Osteocyte (in vitro differentiated cells): ENCODE results near the gene BRD7. TPM values are rescaled to one million over a fixed set of nuclear protein-coding genes. Genes with fewer than 3 reads are reported as not detected.

Experiments
- DNase-seq: peaks from one replicate; pipeline ENCODE4 v3.0.0; 2021; ENCODE audit warnings: mixed read lengths; ENCODE audit not compliant: unreplicated experiment; ENCODE audit errors: extremely low spot score
- H3K27ac Mint-ChIP-seq: one replicate; pipeline ENCODE4 v1.8.0; 2021; ENCODE audit warnings: mild to moderate bottlenecking, mixed read lengths; ENCODE audit not compliant: unreplicated experiment
- H3K27me3 Mint-ChIP-seq: one replicate; pipeline ENCODE4 v1.8.0; 2021; ENCODE audit warnings: mixed read lengths; ENCODE audit not compliant: unreplicated experiment
- H3K36me3 Mint-ChIP-seq: one replicate; pipeline ENCODE4 v1.8.0; 2021; ENCODE audit warnings: mixed read lengths; ENCODE audit not compliant: unreplicated experiment
- H3K4me1 Mint-ChIP-seq: one replicate; pipeline ENCODE4 v1.8.0; 2021; ENCODE audit warnings: mixed read lengths; ENCODE audit not compliant: unreplicated experiment
- H3K4me3 Mint-ChIP-seq: one replicate; pipeline ENCODE4 v1.8.0; 2021; ENCODE audit warnings: mild to moderate bottlenecking, moderate library complexity, mixed read lengths; ENCODE audit not compliant: unreplicated experiment
- H3K9me3 Mint-ChIP-seq: one replicate; pipeline ENCODE4 v1.8.0; 2021; ENCODE audit warnings: mixed read lengths; ENCODE audit not compliant: unreplicated experiment
- CTCF ChIP-seq: fragments of 200-600 bp; sonication (generic); IDR thresholded peaks from 2 replicates; pipeline ENCODE4 v1.5.0; 2021; ENCODE audit warnings: antibody characterized with exemption, mild to moderate bottlenecking, moderate library complexity
- total RNA-seq: library from RNA; stranded (reverse); gene quantifications from 2 replicates; pipeline ENCODE4 v1.2.1, GENCODE V29; 2021

The BRD7 gene
- total RNA-seq, 1 donor from 2014 or later, result 72.3 TPM

DNA sequence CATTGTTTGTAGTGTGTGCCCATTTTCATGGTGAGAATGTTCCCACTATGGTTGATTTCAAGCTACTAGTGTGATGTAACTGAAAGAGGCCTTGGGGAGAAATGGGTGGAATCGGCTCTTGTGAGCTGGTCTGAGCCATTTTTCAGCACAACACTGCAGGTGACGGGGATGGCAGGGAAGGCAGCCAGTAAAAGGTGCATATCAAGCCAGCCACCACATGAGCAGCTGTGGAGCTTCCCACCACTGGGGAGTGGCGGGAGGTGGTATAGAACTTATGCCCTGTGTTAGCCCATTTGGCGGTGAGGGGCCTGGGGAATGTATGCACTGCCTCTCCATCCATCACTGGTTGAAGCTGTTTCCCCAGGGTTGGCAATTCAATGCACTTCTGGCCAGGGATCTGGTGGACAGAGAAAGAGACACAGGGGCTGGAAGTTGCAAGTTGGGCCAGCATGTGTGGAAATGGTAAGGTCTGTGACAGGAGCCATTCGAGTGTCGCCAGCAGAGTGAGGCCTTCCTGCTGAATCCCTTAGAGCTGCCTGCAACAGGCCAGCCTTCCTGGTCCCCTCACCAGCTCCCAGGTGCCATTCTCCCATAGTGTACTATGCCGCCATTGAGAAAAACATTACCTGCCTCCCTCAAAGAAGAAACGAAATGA is 31.7 kb upstream of the BRD7 start:
- H3K27me3 Mint-ChIP-seq, result peaks cover 4% of the 10 kb centered on the region
- H3K36me3 Mint-ChIP-seq, result no peaks in the 10 kb centered on the region
- DNase-seq, result peak; percentile 69
- H3K27ac Mint-ChIP-seq, result no peak overlapping the region
- no peaks in the 10 kb centered on the region for H3K4me1 Mint-ChIP-seq
- no peak overlapping the region for H3K4me3 Mint-ChIP-seq
- no peaks in the 10 kb centered on the region for H3K9me3 Mint-ChIP-seq
- TF ChIP-seq CTCF, result no peak

DNA sequence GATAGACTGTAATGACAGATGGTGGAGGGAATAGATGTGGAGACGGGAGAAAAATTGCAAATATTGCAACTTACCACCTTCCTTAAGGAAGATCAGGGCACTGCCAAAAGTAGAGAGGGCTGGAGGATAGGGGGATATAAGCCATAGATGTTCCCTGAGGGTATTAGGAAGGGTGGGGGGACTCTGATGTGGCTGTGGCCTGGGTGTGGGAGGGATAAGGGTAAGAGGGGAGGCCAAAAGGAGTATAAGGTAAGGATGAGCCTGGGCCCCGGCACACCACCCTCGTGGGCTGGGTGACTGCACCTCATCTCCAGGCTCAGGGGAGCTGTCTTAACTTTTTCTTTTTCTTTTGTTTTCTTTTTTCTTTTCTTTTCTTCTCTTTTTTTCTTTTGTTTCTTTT is 30.6 kb upstream of the BRD7 start:
- no peak overlapping the region for H3K27ac Mint-ChIP-seq
- no peak for TF ChIP-seq CTCF
- H3K4me1 Mint-ChIP-seq, result no peaks in the 10 kb centered on the region
- H3K4me3 Mint-ChIP-seq, result no peak overlapping the region
- no peaks in the 10 kb centered on the region for H3K36me3 Mint-ChIP-seq
- peaks cover 4% of the 10 kb centered on the region for H3K27me3 Mint-ChIP-seq
- no peaks in the 10 kb centered on the region for H3K9me3 Mint-ChIP-seq
- DNase-seq, result peak; percentile 54

DNA sequence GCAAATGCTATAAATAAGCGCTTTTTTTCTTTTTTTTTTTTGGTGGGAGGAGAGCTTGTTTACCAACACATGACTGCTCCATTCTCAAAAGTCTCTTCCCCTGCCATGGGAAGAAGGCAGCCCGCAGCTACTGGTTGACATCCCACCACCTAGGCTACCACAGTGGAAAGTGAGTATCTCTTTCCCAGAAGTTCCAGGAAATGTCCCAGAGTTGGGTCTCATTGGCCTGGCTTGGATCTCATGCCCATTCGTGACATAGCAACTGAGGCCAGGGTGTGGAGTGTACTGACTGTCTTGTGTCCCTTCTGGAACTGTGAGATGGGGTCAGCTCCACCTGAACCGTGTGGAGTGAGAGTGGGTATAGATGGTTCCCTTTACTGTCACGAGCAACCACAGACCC is 29.5 kb upstream of the BRD7 start:
- Mint-ChIP-seq H3K4me1 (no peaks in the 10 kb centered on the region), H3K27me3 (peaks cover 4% of the 10 kb centered on the region), H3K4me3 (no peak overlapping the region), H3K27ac (no peak overlapping the region), H3K9me3 (no peaks in the 10 kb centered on the region), H3K36me3 (no peaks in the 10 kb centered on the region)
- DNase-seq, result peak; percentile 56
- no peak for TF ChIP-seq CTCF

DNA sequence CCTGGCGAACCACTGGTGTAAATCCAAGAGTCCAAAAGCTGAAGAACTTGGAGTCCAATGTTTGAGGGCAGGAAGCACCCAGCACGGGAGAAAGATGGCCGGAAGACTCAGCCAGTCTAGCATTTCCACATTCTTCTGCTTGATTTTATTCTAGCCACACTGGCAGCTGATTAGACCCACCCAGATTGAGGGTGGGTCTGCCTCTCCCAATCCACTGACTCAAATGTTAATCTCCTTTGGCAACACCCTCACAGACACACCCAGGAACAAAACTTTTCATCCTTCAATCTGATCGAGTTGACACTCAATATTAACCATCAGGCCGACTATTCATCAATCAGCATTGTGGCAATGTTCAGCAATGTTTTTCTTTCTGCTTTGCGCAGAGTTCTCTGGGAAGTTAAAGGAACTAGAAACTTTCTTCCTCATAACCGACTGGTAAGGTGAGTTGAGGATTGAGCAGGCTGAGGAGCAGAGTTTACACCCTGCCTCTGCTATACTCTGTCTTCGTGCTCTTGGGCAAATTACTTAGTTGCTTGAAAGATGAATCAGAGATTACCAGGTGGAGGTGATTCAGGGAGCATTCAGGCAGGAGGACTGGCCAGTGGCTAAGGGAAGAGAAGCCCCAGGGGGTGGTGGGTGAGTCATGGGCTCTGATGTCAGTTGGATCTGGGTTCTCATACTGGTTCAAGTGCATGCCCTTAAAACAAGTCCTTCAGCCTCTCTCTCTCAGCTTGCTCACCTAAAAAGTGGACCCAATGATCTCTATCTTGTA is 28.2 kb upstream of the BRD7 start:
- H3K4me3 Mint-ChIP-seq, result no peak overlapping the region
- peak; percentile 62 for DNase-seq
- H3K27me3 Mint-ChIP-seq, result no peaks in the 10 kb centered on the region
- no peaks in the 10 kb centered on the region for H3K36me3 Mint-ChIP-seq
- H3K4me1 Mint-ChIP-seq, result no peaks in the 10 kb centered on the region
- no peak for TF ChIP-seq CTCF
- H3K27ac Mint-ChIP-seq, result no peak overlapping the region
- H3K9me3 Mint-ChIP-seq, result no peaks in the 10 kb centered on the region
